ENCODE measurements around the gene NTRK3.

DNA sequence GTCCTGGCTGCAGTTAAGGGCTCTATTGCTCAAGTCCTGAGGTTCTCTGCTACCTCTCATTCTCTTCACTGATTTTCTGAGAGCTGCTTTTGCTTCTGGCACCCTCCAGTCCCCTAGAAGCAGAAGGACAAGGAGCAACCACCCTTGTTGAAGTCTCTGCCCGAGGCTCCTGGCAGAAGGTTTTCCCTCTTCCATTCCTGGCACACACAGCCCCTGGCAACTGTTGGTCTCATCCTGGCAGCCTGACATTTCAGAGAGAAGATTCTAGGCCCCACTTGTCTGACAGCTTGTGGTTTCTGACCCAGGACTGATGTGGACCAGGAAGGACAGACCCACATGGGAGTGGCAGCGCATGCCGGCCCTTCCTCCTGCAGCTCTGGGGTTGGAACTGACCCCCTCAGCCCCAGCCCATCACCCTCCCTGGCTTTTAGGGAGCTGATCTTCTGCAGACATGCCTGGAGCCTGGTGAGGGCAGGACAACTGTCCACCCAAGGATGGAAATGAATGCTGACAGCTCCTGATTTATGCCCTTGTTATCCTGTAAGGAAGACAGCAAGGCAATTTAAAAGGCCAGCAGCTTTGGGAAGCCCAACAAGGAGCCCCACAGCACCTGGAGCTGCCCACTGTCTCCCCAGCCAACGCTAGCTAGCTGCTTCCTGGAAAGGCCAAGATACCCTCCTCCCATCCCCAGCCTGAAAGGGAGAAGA lies 13.0 kb upstream of the NTRK3 start:
- TF ChIP-seq EZH2phosphoT487 (IDR thresholded peaks at IDR 0.05; ENCODE audit: borderline replicate concordance, low read length) = no peak
- TF ChIP-seq, protein P1, sequence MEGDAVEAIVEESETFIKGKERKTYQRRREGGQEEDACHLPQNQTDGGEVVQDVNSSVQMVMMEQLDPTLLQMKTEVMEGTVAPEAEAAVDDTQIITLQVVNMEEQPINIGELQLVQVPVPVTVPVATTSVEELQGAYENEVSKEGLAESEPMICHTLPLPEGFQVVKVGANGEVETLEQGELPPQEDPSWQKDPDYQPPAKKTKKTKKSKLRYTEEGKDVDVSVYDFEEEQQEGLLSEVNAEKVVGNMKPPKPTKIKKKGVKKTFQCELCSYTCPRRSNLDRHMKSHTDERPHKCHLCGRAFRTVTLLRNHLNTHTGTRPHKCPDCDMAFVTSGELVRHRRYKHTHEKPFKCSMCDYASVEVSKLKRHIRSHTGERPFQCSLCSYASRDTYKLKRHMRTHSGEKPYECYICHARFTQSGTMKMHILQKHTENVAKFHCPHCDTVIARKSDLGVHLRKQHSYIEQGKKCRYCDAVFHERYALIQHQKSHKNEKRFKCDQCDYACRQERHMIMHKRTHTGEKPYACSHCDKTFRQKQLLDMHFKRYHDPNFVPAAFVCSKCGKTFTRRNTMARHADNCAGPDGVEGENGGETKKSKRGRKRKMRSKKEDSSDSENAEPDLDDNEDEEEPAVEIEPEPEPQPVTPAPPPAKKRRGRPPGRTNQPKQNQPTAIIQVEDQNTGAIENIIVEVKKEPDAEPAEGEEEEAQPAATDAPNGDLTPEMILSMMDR (conservative IDR thresholded peaks at IDR 0.05; ENCODE audit: low read depth, low read length) = no peak

All from PC-3 (cell line).